ENCODE measurements around the gene EVI5L.

The EVI5L gene

DNA sequence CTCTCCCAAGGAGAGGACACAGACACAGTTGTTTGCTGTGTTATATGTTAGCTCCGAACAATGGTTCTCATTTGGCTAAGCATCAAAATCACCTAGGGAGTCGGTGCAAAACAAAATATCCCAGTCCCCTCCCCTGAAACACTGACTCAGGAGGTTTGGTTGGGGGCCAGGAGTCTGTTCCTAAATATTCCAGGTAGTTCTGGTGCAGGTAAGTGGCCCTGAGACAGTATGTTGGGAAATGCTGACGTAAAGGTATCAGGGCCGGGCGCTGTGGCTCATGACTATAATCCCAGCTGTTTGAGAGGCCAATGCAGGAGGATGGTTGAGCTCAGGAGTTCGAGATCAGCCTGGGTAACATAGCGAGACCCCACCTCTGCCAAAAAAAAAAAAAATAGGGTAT lies 71.3 kb downstream of the EVI5L start:
- DNase-seq = no peak

DNA sequence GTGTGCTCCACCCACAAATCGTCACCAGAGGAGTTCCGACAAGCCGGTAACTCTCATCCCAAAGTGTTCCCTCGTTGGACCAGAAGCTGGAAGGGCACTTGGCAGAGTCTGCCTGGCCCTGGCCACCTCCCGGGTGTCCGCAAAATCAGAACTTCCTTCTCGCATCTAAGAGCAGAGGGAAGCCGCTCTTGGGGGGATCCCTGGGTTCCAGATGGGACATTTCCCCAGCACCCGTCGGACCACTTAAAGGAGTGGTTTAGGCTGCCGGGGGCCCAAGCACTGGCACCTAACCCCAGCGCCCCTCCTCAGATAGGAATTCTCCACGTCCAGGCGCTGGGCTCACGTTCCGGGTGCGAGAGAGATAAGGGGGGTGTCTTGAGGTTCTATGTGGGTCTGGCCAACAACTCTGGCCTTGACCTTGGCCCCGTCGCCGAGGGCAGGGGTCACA lies 72.8 kb downstream of the EVI5L start:
- DNase-seq = no peak

DNA sequence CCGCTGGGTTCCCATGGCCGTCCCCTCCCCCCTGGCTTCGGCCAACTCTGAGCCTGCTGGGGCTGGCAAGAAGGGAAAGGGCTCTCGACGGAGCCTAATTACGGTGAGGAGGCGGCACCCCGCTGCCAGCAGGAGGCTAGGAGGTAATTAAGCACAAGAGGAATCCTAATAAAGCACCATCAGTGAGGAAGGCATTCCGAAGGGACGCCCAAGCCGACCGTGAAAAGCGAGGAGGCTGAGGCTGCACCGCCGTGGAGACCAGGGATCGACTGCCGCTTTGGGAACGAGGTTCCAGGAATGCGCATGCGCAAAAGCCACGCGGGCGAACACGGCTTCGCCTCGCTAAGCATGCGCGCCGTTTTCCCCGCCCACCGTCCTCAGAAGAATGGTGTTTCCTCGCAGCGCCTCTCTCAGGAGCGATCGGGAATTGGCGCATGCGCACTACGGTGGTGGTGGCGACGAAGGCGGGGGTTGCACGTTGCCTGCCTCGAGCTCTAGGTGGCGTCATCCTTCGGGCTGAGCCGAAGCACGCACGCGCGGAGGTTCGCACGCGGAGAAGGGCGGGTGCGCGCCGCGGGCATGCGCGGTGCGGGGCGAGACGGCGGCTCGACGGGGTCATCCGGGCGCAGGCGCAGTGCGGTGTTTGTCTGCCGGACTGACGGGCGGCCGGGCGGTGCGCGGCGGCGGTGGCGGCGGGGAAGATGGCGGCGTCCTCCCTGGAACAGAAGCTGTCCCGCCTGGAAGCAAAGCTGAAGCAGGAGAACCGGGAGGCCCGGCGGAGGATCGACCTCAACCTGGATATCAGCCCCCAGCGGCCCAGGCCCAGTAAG lies 73.4 kb downstream of the EVI5L start, which contains the start of gene MAP2K7:
Gene MAP2K7, plus strand, starts transcription at position 634 of the 830 bp plus-strand sequence. Its CDS starts 68 bp downstream, at position 702.
- peak; percentile 100 for DNase-seq

DNA sequence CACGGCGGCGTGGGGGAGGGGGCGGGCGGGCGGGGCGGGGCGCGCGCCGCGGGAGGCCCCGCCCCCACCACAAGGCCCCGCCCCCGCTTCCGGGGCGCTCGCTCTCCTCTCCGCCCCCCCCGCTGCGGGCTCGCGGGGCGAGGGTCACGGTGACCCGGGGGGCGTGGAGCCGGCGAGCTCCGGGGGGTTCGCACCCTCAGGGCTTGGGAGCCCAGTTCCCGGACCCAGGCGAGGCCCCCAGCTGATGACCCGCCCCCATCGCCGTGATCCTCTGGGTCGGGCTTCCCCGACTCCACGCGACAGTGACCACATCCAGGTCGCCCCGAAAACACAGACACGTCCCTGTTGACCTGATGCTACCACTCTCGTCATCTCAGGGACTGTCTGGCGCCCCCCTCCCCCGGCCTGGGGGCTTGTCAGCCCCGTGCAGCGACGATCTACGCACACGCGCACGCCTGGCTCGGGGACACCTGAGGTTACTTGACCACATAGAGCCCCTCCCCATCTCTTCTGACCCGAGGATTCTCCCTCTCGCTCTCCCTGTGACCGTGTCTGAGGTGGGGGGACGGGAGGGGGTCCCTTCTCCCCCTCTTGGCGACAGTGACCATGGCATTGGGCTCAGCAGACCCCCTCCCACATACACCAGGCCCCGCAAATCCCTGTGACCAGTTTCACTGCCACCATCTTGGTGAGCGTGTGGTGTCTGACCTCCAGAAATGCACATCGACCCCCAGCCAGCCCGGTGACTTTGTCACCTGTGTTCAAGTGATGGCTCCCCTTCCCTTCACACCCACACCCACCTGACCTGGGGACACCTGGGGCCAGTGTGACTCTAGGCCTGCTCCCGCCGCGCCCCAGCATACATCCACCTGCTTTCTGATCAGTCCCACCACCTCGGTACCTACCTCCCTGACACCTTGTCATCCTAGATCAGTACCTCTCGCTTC lies 74.3 kb downstream of the EVI5L start:
- DNase-seq = peak; percentile 70

DNA sequence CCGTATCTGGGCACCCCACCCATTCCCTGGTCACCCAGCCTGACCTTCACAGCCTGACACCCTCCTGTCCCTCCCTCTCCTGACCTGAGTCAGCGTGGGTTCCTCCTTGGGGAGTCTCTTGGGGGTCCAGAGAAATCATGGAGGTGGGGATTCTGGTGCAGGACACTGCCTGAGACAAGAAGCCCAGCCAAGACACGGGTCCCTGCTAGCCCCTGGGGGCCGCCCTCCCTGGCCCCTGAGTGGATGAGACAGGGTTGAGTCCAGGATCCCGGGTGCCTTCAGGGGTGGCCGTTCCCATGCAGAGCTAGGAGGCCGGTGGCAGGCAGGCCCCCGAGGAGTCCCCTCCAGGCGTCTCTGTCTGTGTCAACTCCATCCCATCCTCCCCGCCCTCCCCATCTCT lies 75.2 kb downstream of the EVI5L start:
- no peak for DNase-seq

DNA sequence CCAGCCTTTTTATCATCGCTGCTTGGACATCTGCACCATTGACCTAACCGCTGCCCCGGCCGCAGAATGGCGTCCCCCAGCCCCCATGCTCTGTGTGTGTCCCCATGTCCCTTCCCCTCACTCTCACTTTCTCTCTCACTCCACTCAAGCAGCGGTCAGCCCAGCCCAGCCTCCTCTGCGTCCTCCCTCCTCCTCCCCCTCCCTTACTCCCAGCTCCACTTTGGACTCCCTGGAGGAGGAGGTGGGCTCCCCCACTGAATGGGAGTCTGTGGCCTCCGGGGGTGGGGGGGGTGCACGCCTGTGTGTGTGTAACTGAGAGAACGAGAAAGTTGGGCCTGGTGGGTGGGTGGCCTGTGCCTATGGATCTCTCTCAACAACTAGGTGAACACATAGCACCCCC lies 75.8 kb downstream of the EVI5L start:
- DNase-seq = no peak

DNA sequence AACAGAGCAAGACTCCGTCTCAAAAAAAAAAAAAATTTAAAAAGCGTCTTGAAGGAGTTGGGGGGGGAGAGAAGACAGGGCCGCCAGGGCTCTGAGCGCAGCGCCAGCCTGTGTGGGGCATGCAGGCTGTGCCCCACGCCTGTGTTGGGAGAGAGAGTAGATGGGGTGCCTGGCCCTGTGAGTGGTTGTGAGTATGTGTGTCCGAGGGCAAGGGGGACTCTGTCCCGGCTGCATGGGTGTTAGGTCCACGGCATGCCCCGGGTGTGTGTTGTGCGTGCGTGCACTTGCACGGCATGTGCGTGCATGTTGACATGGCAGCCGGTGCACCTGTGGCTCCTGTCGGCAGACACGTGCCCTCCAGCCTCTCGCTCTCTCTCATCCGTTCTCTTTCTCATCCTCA lies 77.1 kb downstream of the EVI5L start:
- DNase-seq = no peak

DNA sequence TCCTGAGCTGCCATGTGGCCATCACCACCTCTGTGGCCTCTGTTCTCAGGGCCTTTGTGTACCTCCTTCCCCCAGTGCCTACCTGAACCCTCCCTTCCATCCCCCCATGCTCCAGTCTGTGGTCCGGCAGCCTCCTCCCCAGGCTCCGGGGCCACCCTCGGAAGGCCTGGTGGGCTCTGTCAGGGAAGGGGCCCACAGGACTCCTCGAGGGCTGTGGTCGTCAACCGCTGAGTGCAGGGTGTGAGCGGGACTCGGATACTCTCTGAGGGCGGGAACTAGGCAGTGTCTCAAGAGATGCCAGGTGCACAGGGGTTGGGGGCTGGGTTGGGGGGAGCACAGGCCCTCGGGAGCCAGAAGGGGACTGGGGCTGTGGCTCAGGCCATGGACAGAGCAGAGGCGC lies 77.5 kb downstream of the EVI5L start:
- DNase-seq = no peak

DNA sequence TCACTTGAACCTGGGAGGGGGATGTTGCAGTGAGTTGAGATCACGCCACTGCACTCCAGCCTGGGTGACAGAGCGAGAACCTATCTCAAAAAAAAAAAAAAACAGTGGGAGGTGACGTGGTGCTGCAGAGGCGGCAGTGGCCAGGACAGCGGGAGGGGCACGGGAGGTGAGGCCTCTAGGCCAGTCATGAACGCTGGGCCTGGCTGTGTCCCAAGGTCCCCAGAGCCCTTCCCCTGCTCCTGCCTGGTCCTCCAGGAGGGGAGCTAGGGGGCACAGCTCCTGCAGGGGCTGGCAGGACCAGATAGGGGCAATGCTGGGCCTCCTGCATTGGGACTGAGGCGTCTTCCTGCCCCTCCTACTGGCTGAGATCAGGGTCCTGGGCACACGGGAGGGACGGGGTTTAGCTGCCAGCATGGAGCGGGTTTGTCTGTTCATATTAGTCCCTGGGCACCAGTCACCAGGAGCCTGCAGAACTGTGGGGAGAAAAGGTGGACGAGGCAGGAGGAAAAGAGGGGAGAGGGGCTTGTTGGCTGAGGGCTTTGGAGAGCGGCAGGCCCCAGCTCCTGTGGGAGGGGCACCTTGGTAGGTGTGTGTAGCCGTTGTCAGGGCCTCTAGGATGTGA lies 78.2 kb downstream of the EVI5L start:
- DNase-seq = no peak

DNA sequence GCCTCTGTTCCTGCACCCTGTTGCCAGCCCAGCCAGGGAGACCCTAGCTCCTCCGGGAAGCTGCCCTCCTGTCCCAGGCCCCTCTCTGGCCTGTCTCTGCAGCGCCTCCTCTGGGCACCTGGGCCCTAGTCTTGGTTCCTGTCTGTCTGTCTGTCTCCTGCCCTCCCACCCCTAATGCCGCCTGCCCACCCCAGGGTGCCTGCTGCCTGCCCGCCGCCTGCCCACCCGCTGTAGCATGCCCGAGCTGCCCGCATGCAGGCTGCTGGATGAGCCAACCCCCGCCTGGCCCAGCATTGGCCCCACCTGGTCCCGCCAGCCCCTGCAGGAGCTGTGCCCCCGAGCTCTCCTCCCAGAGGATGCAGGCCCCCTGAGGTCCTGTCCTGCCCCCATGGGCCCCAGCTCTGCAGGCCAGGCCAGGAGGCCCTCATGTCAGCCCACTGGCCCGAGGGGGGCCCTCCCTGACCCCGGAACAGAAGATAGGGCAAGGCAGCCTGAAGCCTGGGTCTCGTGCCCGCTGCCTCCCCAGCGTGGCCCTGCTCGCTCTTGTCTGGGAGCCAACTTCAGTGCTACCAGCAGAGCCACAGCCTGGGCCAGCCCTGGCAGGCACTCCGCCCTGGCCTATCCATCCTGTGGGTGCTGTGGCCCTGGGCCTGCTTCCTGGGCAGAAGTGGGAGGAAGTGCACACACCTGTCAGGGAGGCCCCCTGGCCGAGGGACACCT lies 78.9 kb downstream of the EVI5L start:
- no peak for DNase-seq

DNA sequence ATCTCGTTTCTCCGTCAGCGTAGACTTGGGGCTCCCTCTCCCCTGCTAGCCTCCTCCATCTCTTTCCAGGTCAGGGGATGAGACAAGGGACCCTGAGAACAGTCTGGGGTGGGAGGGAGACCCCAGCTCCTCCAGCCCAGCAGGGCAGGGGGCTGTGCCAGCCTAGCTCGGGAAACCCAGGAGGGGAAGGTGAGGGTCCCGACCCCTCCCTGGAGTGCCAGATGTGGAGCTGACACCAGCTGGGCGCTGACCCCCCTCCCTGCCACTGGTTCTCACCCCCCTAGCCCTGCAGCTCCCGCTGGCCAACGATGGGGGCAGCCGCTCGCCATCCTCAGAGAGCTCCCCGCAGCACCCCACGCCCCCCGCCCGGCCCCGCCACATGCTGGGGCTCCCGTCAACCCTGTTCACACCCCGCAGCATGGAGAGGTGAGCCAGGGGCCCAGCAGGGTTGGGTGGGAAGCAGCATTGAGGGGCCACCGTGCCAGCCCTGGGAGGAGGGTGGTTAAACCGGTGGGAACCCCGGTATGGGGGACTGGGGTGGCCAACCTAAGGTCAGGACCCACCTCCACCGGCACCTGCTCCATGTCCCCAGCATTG lies 79.6 kb downstream of the EVI5L start:
- no peak for DNase-seq

DNA sequence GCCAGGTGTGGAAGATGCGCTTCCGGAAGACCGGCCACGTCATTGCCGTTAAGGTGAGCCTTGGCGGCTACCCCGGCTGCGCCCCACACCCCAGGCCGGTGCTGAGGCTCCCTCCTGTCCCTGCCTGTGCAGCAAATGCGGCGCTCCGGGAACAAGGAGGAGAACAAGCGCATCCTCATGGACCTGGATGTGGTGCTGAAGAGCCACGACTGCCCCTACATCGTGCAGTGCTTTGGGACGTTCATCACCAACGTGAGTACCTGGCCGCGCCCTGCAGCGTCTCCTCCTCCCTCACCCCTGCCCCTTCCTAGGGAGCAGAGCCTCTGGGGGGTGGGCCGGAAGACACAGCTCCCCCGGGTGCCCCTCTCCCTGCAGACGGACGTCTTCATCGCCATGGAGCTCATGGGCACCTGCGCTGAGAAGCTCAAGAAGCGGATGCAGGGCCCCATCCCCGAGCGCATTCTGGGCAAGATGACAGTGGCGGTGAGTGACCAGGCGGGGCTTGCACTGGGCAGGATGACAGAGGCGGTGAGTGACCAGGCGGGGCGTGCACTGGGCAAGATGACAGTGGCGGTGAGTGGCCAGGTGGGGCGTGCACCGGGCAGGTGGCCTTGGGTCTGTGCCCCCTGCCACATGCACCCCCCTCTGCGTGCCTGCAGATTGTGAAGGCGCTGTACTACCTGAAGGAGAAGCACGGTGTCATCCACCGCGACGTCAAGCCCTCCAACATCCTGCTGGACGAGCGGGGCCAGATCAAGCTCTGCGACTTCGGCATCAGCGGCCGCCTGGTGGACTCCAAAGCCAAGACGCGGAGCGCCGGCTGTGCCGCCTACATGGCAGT lies 80.5 kb downstream of the EVI5L start:
- DNase-seq = no peak

DNA sequence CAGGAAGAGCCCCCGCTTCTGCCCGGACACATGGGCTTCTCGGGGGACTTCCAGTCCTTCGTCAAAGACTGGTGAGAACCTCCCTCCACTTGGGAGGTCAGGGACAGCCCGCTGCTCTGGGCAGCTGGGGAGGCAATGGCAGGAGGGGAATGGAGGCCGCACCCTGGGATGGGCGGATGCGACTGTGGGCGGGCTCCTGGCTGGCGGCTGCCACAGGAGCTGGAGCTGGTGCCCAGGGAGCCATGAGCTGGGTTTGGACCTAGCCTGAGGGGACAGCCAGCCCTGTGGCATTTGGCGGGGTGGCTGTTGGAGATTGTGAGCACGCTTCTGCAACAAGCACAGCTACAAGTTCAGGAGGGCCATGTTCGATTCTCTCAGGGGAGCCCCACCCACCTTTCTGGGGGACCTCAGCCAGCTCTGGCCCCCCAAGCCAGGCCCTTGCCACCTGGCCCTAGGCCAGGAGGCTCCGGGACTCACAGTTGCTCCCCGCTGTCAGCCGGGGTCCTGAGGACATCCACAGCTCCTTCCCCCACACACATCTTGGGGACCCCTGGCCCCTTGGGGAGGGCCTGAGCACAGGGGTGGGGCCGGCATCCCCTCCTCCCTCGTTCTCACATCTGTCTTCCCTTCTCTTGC lies 81.6 kb downstream of the EVI5L start:
- DNase-seq = no peak

DNA sequence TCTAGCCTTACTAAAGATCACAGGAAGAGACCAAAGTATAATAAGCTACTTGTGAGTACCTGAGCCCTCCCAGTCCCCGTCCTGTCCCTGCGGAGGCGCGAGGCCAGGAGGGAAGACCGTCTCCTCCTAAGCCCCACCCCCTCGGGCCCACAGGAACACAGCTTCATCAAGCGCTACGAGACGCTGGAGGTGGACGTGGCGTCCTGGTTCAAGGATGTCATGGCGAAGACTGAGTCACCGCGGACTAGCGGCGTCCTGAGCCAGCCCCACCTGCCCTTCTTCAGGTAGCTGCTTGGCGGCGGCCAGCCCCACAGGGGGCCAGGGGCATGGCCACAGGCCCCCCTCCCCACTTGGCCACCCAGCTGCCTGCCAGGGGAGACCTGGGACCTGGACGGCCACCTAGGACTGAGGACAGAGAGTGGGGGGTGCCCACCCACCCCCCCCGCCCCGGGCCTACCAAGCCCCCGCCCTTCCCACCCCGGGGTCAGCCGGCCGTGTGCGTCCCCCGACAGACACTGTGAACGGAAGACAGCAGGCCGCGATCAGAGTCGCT lies 82.2 kb downstream of the EVI5L start:
- DNase-seq = no peak

DNA sequence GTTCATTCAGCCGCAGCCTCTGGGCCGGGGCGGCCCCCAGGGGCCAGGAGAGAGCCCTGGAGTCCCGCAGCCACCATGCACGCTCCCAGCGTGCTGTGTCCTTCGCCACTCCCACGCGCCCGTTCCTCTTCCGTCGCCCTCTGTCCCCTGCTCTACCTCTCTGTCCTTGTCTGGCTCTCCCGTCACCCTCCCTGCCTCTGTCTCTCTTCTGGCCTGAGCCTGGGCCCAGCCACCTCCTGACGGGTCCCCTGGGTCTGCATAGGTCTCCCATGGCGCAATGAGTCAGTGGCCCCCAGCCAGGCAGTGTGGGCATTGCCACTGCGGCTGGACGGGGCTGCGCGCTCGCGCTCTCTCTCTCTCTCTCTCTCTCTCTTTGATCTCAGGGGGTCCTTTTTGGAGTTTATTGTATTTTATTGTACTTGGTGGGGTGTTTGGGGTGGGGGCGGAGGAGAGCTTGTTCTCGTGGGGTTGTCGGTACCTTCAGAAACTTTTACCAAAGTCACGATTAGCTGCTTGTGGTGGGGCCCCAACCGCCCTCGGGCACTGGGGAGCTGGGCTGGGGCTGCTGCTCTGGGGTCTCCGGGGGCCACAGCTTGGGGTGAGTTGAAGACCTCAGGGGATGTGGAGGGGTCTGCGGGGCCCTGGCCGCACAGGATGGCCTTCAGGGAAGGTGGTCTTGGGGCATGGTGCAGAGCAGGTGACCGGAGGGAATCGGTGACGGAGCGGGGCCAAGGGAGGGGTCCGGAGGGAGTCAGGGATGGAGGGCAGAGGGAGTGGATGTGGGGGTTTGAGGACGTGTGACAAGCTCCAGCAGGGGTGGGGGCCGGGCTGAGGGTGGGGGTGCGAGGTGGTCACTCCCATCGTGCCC lies 82.9 kb downstream of the EVI5L start:
- no peak for DNase-seq

DNA sequence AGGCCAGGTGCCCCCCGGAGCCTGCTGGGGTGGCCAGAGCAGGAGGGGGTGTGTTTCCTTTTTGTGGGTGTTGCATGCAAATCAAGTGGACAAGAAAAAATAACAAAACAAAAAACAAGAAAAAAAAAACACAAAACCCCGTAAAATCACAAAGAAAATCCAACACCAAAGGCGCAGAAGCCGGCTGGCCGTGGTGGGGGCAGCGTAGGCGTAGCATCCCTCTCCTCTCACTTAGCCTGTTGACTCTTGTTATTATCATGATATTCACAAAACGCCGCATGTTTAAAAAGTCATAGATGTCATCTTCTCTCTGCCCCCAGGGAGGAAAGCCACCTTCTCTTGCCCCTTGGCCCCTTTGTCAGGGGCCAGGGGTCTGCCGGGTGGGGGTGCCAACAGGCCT lies 83.6 kb downstream of the EVI5L start:
- DNase-seq = no peak

DNA sequence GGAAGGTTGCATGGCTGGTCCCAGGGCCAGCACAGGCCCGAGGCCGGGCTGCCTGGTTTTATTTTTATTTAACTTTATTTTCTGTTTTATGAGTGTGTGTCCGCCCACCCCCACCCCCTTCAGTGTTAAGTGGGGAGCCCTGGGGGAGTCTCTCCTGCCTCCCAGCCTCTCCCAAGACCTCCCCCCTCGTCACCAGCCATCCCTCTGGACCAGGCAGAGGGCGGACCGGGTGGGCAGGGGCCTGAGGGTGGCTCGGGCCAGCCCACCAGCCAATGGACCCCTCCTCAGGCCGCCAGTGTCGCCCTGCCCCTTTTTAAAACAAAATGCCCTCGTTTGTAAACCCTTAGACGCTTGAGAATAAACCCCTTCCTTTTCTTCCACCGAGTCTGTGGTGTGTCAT lies 84.1 kb downstream of the EVI5L start:
- DNase-seq = no peak

Measured in effector CD4-positive, alpha-beta T cell (primary cell).